HepG2 (cell line): ENCODE data around the gene TGM2. TPM values are rescaled to one million over a fixed set of nuclear protein-coding genes. Genes with fewer than 3 reads are reported as not detected.

Source experiments
- HNRNPL ChIP-seq: fragments of 200-400 bp; formaldehyde crosslinking; IDR thresholded peaks from 2 replicates; pipeline ENCODE4 v1.6.1; 2017; ENCODE audit warnings: mild to moderate bottlenecking, low read depth, low read length
- HOXA3 ChIP-seq: sonication (generic); formaldehyde crosslinking; IDR thresholded peaks from 2 replicates; pipeline ENCODE4 v1.5.0; 2020; ENCODE audit warnings: missing genetic modification reagents
- MYPOP ChIP-seq: sonication (generic); formaldehyde crosslinking; IDR thresholded peaks from 2 replicates; pipeline ENCODE4 v1.8.1; 2023; ENCODE audit warnings: mild to moderate bottlenecking, moderate library complexity, missing genetic modification reagents
- NR2F1 ChIP-seq, 2 experiments: fragments of 450-650 bp in 1 of 2; formaldehyde crosslinking in 1 of 2; IDR thresholded peaks; 2 replicates each; pipeline versions ENCODE4 v1.5.0 to v1.6.1; 2016 to 2020; ENCODE audit warnings: mild to moderate bottlenecking in 1 of 2, missing compliant biosample characterization in 1 of 2, missing genetic modification reagents in 1 of 2, moderate library complexity in 1 of 2
- PPARG ChIP-seq: conservative IDR thresholded peaks from 2 replicates; pipeline ENCODE4 v1.6.1; 2016; ENCODE audit warnings: missing biosample characterization, missing genetic modification reagents
- PRPF4 ChIP-seq: fragments of 200-400 bp; formaldehyde crosslinking; IDR thresholded peaks from 2 replicates; pipeline ENCODE4 v1.6.1; 2016; ENCODE audit warnings: low read length, low read depth; ENCODE audit not compliant: poor library complexity, severe bottlenecking
- SMAD3 ChIP-seq: sonication (generic); formaldehyde crosslinking; IDR thresholded peaks from 2 replicates; pipeline ENCODE4 v1.4.0; 2020; ENCODE audit warnings: missing genetic modification reagents
- THAP8 ChIP-seq: sonication (generic); formaldehyde crosslinking; IDR thresholded peaks from 2 replicates; pipeline ENCODE4 v1.5.1; 2020; ENCODE audit warnings: missing genetic modification reagents, mild to moderate bottlenecking, borderline replicate concordance
- ZNF33A ChIP-seq: sonication (generic); formaldehyde crosslinking; IDR thresholded peaks from 2 replicates; pipeline ENCODE4 v1.5.1; 2020; ENCODE audit warnings: missing genetic modification reagents, mild to moderate bottlenecking, moderate library complexity, borderline replicate concordance
- ZNF550 ChIP-seq: sonication (generic); formaldehyde crosslinking; IDR thresholded peaks from 2 replicates; pipeline ENCODE4 v1.4.0; 2020; ENCODE audit warnings: mild to moderate bottlenecking, missing genetic modification reagents, borderline replicate concordance
- polyA plus RNA-seq, 8 experiments: library from polyadenylated mRNA; depleted of rRNA in 3 of 8; stranded (reverse) in 7 of 8; unstranded in 1 of 8; fragments of >200 nt; fragmentation: Illumina TruSeq in 4 of 8; extraction: Trizol in 4 of 8; gene quantifications; 2 replicates each; pipeline versions ENCODE4 v1.2.1 to v1.2.3, GENCODE V29; 2011 to 2016; ENCODE audit warnings: low read depth in 4 of 8, missing spikeins in 1 of 8, mixed read lengths in 1 of 8; ENCODE audit not compliant: insufficient read depth in 1 of 8
- total RNA-seq, 5 experiments: library from RNA; depleted of rRNA; stranded (reverse); fragments of >200 nt; fragmentation: Illumina TruSeq; extraction: Trizol; gene quantifications; 2 replicates each; pipeline ENCODE4 v1.2.3, GENCODE V29; 2016; ENCODE audit warnings: low read depth in 1 of 5
- TF ChIP-seq, protein P1 (sequence below), 2 experiments: sonication (generic) in 1 of 2; formaldehyde crosslinking in 1 of 2; IDR thresholded peaks; 2 replicates each; pipeline versions ENCODE4 v1.6.1 to v1.9.0; 2014 to 2022; ENCODE audit warnings: antibody characterized with exemption in 1 of 2, borderline replicate concordance in 1 of 2, inconsistent platforms in 1 of 2, low read depth in 1 of 2, missing genetic modification reagents in 1 of 2
- TF ChIP-seq, protein P2 (sequence below): sonication (generic); formaldehyde crosslinking; IDR thresholded peaks from 2 replicates; pipeline ENCODE4 v1.5.1; 2020; ENCODE audit warnings: mild to moderate bottlenecking, missing genetic modification reagents, borderline replicate concordance
- TF ChIP-seq, protein P3 (sequence below): sonication (generic); formaldehyde crosslinking; IDR thresholded peaks from 2 replicates; pipeline ENCODE4 v1.4.0; 2020; ENCODE audit warnings: mild to moderate bottlenecking, low read depth, missing genetic modification reagents

Gene TGM2
- total and polyA plus RNA-seq, 2 of the 13 experiments (the other 11 are each of a cell fraction or from before 2014, with no cell fraction given) = 4.2 to 46.4 TPM

DNA sequence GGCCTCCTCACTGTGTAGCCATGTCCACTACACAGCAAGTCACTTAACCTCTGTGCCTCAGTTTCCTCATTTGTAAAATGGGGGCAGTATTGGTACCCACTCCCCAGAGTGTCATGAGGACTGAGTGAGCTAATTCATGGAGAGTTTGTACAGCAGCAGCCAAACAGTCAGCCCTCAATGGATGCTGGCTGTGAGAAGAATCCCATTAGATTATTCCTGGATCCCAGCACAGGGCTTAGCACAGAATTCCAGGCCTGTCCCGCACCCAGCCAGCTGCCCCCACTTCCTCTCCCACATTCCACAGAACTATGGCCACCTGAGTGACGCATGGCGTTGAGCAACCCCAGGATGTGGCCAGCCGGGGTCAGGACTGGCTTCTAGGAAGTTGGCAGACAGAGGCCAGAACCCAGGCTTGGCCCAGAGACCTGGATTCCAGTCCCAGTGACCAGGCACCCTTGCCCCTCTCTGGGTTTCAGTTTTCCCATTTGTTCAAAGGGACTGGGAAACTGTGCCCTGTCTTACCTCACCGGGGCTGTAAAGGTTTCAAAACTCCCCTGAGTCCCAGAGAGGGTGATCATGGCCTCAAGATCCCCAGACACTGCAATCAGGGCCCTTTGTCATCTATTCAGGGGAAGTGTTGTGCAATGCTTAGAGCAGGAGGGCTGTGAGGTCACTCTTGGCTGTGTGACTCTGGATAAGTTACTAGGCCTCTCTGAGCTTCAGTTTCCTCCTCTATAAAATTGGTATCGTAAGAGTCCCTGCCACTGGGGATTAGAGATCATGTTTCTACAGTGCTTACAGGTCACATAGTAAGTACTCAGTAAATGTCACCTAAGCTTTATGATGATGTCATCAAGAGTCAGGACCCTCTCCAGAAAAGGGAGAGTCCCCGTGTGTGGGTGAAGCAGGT lies 3.0 kb upstream of the TGM2 start (continued):
- TF ChIP-seq MYPOP (CRISPR knock-in tag) = no peak
- TF ChIP-seq, protein P1, sequence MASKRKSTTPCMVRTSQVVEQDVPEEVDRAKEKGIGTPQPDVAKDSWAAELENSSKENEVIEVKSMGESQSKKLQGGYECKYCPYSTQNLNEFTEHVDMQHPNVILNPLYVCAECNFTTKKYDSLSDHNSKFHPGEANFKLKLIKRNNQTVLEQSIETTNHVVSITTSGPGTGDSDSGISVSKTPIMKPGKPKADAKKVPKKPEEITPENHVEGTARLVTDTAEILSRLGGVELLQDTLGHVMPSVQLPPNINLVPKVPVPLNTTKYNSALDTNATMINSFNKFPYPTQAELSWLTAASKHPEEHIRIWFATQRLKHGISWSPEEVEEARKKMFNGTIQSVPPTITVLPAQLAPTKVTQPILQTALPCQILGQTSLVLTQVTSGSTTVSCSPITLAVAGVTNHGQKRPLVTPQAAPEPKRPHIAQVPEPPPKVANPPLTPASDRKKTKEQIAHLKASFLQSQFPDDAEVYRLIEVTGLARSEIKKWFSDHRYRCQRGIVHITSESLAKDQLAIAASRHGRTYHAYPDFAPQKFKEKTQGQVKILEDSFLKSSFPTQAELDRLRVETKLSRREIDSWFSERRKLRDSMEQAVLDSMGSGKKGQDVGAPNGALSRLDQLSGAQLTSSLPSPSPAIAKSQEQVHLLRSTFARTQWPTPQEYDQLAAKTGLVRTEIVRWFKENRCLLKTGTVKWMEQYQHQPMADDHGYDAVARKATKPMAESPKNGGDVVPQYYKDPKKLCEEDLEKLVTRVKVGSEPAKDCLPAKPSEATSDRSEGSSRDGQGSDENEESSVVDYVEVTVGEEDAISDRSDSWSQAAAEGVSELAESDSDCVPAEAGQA (IDR thresholded peaks at IDR 0.05; ENCODE audit: low read depth) = peak; percentile 75
- TF ChIP-seq, protein P1 (CRISPR knock-in tag; IDR thresholded peaks at IDR 0.05; ENCODE audit: borderline replicate concordance) = no peak
- no peak for TF ChIP-seq PRPF4
- TF ChIP-seq PPARG (CRISPR knock-in tag) = no peak
- peak; percentile 80 for TF ChIP-seq HOXA3 (CRISPR knock-in tag)
- TF ChIP-seq, protein P2, sequence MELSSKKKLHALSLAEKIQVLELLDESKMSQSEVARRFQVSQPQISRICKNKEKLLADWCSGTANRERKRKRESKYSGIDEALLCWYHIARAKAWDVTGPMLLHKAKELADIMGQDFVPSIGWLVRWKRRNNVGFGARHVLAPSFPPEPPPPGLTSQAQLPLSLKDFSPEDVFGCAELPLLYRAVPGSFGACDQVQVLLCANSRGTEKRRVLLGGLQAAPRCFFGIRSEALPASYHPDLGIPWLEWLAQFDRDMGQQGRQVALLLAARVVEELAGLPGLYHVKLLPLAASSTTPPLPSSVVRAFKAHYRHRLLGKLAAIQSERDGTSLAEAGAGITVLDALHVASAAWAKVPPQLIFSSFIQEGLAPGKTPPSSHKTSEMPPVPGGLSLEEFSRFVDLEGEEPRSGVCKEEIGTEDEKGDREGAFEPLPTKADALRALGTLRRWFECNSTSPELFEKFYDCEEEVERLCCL (CRISPR knock-in tag) = no peak; the same call in 1 of the 2 replicates
- peak; percentile 81; the same call in 1 of the 2 replicates for TF ChIP-seq SMAD3
- TF ChIP-seq NR2F1 (CRISPR knock-in tag; IDR thresholded peaks at IDR 0.05) = peak in 1 of 2 experiments; percentile 61; a peak in 1 of 4 replicates
- TF ChIP-seq ZNF550 (CRISPR knock-in tag) = no peak
- TF ChIP-seq, protein P3, sequence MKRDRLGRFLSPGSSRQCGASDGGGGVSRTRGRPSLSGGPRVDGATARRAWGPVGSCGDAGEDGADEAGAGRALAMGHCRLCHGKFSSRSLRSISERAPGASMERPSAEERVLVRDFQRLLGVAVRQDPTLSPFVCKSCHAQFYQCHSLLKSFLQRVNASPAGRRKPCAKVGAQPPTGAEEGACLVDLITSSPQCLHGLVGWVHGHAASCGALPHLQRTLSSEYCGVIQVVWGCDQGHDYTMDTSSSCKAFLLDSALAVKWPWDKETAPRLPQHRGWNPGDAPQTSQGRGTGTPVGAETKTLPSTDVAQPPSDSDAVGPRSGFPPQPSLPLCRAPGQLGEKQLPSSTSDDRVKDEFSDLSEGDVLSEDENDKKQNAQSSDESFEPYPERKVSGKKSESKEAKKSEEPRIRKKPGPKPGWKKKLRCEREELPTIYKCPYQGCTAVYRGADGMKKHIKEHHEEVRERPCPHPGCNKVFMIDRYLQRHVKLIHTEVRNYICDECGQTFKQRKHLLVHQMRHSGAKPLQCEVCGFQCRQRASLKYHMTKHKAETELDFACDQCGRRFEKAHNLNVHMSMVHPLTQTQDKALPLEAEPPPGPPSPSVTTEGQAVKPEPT (CRISPR knock-in tag) = no peak
- 0 out of 2 replicates have a peak, but pooled peaks have one; percentile 43 for TF ChIP-seq HNRNPL
- 0 out of 2 replicates have a peak, but pooled peaks have one; percentile 19 for TF ChIP-seq THAP8 (CRISPR knock-in tag)
- TF ChIP-seq ZNF33A (CRISPR knock-in tag) = no peak
